HG02678 (cell line): Measurements from ENCODE around the gene C14orf132.
"Not testable (repeated sequence)": the region's sequence is repeated elsewhere in the genome, so short reads cannot be mapped to it uniquely, and the experiment has no call there.

Source experiments
- ATAC-seq: cut with Tn5 transposase; IDR thresholded peaks from one replicate; pipeline ENCODE4 v1.9.1; 2021; ENCODE audit warnings: mild to moderate bottlenecking, moderate library complexity; ENCODE audit not compliant: unreplicated experiment

C14orf132 gene

DNA sequence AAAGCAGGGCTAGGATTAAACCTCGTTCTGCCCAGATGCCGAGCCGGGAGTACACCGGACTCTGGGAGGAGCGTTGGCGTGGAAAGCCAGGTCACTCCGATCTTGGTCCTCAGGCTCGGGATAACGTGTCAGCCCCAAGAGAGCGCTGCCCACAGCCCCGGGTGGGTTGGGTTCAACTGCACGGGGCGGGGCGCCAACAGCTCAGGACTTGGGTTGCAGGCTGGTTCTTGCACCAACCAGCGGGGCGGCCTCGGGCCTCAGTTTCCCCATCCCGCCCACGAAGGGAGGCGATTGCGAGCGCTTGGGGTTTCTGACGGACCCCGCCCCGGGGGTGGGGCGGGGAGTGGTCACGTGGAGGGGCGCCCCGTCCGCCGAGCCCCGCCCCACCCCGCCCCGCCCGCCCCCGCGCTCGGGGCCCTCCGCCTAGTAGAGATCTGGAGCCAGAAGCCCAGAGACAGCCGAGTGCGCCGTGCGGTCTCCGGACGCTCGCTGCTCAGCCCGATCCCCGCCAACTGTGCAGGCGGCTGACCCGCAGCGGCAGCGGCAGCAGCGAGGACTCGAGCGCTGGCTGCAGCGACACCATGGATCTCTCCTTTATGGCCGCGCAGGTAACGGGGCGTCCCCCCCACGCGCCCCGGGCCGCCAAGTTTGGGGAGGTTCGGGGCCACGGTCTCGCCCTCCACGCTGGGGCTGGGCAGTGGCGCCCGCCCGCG lies at the start of gene C14orf132:
Gene C14orf132 (plus strand): TSS at position 443 of the 713 bp plus-strand sequence. CDS start 139 bp downstream, at position 582.
- peak; percentile 56 for ATAC-seq

DNA sequence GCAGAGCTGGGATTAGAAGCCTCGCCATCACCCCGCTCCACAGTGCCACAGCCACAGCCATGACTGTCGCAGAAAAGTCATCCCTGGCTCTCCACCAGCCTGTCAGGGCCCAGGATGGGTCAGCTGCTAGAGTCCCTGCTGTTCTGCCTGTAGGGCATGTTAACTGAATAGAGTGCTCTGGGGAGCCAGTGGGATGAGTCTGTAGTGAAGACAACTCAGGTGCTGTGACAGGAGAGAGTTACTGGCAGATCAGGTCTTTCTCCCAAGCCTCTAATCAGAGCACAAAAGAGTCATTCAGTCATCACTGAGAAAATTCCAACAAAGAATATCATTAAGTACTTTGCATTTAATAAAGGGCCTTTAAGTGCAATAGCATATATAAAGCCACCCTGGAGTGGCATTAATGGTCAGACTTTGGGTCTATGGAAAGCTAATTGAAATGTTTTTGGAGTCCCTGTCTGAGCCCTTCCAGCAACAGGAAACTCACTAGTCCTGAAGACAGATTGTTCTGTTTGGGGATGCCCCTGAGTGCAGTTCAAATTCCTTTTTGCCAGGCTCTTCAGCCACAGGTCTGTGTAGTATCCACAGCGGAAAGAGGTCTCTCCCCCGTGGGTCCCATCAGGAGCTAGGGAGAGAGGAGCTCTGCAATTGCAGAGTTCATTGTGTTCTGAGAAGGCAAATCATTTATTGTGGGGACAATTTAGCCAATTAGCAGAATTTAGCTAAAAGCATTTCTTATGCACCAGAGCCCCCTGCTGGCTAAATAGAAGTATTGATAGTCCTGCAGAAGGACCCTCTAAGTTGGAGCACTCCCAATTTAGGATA lies 45.2 kb upstream of the C14orf132 start:
- ATAC-seq, result no peak

DNA sequence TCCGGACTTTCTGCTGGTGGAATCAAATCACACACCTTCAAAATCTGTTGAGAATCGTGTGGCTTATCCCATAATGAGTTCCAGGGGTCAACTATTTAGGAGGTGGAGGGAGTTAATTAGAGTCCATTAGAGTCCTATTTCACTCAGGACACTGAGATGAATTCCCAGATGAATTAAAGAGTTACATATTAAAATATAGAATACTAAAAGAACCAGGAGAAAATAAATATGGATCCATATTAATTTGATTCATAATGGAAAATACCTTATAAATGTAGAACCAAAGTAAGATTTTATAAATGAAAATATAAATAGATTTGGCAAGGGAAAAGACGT lies 44.6 kb upstream of the C14orf132 start:
- ATAC-seq, result no peak

DNA sequence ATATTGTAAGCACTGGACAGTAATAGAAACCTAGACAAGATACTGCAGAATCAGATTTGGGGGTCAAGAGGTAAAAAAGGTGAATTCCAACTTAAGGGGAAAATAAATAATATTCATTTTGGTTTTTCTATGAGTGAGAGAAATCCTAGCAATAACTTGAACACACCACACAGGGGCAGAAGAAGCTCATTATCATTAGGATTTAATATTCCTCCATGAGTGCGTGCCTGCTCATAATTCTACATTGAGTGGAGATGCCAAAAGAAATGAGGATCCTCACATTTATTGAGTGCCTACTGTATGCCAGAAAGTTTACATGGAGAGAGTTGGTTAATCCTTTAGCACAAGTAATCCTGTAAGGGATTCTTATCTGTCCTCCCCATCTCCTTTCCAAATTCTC lies 40.5 kb upstream of the C14orf132 start:
- ATAC-seq, result no peak

DNA sequence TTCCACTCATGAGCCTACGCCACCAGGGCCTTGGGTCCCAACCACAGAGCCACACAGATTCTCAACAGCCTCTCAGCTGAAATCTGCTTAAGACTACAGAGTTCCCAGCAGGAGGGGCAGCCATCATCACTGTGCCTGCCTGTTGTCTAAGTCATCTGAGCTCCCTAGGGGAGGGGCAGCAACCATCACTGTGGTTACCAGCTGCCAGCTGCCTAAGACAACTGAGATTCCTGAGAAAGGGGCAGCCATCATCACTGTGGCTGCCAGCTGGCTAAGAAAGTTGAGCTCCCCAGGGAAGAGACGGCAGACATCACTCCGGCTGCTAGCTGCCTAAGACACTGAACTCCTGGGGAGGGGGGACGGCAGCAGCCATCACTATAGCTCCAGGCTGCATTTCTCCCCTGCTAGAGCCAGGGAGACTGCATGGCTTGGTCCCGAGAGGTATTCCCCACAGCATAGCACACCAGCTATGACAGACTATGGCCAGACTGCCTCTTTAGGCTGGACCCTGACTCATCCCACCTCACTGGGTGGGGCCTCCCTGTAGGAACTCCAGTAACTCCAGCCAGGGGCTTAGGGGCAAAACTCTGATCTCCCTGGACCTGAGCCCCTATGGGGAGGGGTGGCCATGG lies 37.2 kb upstream of the C14orf132 start:
- ATAC-seq, result no peak

DNA sequence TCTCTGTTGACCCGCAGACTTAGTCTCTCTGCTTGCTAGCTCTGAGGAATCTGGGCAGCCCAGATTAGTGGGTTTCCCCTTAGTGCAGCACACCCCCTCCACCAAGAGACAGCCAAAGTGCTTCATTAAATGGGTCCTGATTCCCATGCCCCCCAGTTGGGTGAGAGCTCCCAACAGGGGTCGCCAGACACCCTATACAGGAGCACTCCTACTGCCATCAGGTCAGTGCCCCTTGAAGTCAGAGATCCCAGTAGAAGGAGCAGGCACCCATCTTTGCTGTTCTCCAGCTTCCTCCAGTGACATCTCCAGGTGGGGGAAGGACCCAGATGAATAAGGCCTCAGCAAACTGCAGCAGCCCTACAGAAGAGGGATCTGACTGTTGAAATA lies 36.7 kb upstream of the C14orf132 start:
- ATAC-seq, result no peak

DNA sequence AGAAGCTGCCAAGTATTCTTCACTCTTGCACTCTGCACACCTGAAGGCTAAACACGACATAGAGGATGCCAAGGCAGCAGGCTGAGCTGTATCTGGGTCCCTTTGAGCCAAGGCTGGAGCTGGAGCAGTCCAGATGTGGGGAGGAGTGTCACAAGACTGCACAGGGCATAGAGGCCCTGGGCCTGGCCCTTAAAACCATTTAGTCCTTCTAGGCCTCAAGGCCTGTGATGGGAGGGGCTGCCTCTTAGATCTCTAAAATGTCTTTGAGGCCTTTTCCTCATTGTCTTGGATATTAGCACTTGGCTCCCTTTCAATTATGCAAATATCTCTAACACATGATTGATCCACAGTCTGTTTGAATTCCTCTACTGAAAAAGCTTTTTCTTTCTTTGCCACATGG lies 28.0 kb upstream of the C14orf132 start:
- no peak for ATAC-seq

DNA sequence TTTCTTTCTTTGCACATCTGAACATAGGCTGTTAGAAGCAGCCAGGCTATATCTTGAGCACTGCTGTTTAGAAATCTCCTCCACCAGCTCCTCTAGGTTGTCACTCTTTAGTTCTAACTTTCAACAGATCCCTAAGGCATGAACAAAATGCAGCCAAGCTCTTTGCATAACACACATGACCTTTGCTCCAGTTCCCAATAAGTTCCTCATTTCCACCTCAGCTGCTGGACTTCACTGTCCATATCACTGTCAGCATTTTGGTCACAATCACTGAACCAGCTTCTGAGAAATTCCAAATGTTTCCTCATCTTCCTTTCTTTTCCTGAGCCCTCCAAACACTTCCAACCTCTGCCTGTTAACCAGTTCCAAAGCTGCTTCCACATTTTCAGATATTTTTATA lies 27.6 kb upstream of the C14orf132 start:
- ATAC-seq, result no peak

DNA sequence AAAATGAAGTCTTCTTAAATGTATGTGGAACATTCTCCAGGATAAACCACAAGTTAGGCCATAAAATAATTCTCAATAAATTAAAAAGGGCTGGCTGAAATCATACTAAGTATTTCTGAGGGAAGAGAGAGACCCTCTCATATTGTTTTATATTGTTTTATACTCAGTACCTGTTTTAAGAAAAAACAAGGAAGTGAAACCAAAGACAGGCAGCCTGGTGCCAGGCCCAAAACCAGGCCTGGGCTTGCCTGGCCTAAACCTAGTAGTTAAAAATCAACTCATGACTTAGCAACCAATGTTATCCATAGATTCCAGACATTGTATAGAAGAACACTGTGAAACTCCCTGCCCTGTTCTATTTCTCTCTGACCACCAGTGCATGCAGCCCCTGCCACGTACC lies 26.4 kb upstream of the C14orf132 start:
- not testable (repeated sequence) for ATAC-seq

DNA sequence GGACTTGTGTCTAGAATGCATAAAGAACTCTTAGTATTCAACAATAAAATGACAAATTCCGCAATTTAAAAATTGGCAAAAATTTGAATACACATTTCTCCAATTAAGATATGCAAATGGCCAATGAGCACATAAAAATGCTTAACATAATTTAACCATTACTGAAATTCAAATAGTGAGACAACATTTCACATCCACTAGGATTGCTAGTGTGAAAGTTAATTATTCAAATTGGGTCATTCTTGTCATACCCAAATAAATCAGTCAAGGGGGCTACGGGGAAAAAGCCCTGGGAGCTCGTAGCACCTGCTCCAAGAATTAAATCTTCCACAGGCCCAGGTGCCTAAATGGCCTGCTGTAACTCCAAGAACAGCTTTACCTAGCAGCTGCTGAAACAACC lies 25.0 kb upstream of the C14orf132 start:
- no peak for ATAC-seq

DNA sequence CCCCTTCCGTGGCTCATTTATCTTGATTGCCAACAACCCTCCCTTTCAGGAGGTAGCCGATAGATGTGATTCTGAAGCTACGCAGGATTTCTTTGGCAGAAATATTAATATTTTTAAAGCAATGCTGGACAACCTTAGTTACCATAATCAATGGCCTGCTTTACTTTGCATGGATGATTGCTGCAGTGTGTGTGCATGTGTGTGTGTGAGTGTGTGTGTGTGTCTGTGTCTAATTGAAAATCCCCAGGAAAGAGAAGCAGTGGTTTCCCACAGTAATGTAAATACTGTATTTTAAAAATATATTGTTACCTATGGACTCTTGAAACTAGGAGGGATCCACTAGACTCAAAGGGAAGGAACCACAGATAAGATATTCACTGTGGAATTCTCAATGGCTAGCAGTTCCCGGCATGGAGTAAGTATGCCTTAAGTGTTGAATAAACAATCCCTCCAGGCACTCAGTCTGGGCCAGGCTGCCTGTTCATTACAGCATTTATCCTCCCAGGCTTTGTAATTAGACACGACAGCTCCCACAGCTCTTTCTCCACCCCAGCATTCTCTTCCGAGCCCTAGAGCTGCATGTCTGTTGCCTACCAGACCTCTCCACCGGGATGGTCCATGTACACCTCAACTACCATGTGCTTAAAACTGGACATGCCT lies 22.5 kb upstream of the C14orf132 start:
- no peak for ATAC-seq

DNA sequence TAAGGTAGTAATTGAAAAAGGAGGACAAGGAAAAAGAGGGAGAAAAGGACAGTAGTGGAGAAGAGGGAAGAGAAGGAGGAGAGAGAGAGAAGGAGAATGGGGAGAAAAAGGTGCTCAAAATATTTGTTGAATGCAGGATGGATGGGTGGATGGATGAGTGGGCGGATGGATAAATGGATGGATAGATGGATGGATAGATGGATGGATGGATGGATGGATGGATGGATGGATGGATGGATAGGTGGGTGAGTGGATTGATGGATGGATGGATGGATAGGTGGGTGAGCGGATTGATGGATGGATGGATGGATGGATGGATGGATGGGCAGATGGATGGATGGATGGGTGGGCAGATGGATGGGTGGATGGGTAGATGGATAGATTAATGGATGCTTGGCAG lies 21.3 kb upstream of the C14orf132 start:
- no peak for ATAC-seq

DNA sequence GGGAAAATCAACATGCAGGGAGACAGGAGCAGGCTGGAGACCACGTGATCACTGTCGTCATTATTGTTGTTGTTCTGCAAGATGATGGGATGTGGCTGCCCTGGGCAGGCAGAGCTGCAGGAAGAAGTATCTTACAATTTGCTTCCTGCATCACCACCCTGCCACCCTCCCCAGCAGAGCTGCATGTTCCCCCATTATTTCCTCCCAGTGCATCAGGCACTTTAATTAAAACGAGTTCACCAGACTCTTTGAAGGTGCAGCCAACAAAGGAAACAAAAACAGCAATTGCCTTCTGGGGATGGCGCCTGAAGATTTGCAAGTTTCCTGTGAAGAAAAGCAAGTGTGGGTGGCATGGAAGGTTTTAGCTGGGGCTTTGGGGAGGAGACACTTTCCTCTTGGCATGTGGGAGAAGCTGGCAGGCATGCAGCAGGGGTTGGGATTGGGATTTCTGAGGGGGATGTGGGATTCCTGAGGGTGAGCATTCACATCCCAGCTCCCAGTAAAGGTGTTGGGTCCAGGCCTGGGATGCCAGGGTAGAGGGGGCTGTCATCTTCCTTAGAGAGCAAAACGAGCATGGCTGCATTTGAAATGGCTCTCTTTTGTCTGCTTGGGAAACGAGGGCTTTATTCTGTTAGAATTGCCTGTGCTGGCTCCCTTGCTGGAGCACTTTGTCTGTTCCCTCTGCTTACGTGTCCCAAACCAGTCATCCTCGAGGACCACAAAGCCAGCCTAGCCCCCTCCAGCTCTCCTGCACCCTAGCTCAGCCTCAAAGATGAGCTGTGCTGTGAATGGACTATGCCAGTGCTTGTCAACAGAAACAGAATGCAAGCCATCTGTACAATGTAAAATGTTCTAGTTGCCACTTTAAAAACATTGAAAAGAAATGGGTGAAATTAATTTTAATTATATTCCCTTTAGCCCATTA lies 11.5 kb upstream of the C14orf132 start:
- no peak for ATAC-seq

DNA sequence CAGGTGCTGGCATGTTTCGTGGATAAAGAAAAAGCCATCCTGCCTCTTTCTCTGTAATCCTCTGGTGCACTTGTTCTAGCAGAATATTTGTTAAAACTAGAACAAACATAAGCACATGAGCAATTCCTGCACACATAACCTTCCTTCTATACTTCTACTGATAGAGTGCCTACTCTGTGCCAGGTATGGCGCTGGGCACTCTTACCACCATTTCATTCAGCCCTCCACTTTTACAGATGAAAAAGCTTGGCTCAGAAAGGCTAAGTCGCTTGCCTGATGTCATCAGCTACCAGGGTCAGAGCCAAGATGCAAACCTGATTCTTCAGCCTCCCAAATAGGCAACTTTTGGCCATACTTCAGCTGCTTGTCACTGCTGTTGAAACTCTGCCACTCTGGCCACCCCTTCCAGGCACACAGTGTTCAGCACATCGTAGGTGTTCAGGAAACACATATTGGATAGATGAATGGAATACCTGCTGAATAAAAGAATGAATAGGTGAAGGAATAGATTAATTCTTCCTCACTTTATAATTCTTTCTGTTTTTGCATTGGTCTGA lies 10.0 kb upstream of the C14orf132 start:
- ATAC-seq, result no peak

DNA sequence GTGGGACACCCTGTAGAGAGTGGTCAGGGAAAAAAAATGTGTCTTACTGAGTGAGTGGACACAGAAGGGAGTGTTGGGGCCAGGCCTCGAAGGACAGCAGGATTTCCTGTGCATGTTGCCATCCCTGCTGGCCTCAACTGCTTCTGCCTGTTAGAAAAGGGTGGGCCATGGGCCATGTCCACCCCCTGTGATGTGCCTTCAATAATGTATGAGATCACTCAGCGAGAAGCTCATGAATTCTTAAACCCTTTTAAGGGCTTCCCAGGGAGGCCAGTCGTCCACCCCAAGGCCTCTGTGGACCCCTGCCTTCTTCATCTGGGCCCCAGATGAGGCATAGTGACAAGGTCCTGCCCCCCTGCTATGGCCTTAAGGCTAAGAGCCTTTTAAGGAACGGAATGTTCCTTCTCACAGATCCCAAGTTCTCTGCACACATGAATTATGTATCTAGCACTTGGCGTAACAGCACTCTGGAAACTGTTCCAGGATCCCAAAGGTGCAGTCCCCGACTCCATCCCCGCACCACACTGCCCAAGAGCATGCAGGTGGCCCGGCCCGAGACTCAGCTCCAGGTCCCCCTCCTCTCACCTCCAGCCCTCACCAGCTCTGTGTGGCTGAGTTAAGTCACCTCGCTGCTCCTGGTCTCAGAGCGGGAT lies 8.9 kb upstream of the C14orf132 start:
- ATAC-seq, result no peak

DNA sequence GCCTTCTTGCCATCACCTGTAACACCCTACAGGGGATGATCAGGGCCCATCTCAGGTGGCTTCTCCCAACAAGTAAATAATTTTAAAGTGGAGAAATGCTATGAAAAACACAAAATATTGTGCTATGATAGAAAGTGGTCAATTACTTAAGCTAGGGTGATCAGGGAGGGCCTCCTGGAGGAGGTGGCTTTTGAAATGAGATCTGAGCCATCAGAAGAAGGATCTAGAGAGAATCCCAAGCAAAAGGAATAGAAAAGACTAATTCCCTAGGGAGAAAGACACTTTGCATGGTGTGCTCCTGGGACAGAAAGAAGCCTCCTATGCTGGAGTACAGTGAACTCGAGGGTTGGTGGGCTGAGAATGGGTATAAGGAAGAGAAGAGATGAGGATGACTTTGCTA lies 7.5 kb upstream of the C14orf132 start:
- no peak for ATAC-seq

DNA sequence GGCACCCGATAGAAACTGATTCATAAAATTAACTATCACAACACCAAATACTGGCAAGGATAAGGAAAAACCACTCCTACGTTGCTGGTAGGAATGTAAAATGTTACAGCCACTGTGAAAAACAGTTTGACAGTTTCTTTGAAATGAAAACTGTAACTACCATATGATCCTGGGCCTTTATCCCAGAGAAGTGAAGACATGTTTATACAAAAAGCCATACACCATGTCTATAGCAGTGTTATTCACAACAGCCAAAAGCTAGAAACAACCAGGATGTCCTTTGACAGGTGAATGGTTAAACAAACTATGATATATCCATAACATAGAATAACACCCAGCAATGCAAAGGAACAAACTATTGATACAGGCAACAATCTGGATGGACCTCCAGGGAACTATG lies 3.7 kb upstream of the C14orf132 start:
- ATAC-seq, result no peak

DNA sequence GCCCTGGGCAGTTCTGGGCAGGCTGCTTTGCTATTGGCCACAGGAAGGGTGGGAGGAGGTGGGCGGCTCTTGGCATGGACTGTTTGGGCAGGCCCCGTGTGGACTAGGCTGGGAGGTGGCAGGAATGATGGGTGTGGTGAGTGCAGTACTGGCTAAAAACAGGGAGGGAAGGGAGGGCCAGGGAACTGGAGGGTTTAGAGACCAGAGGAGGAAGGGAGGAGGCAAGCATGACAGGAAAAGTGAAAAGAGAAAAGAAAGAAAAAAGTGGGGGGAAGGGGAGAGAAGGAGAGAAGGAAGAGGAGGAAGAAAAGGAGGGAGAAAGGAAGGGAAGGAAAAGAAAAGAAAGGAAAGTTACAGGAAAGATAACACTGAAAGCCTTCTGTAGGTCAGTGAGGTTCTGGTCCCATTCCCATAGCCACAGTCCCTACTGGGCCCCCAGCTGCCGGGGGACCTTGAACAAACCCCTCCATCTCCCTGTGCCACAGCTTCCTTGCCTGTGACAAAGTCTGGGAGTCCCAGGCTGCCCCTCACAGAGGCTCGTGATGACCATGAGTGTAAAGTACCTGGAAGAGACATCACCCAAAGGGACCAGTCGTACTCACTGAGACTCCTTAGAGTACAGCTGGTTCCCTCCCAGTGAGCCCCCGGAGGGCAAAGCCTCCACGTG lies 1.1 kb upstream of the C14orf132 start:
- ATAC-seq, result no peak

DNA sequence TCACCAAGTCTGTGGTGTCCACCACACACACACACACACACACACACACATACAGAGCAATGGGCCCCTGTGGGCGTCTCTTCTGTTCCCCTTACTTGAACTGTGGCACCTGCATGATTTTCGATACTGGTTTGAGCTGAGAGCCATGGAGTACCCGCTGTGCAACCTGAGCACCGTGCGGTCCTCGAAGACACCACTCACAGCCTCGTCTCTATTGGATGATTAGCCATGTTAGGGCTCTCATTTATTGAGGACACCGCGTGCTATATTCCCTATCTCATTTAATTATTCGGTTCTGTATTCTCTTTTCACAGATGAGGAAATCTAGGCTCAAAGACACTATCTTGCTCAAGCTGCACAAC lies 623 bp upstream of the C14orf132 start:
- ATAC-seq, result peak; percentile 12
